Endothelial cell of umbilical vein (primary cell): ENCODE data around the gene TEX22.

Experiments used
- TF ChIP-seq, protein P1 (sequence below), 2 donors: IDR thresholded peaks; 1 replicate in 1 of 2; 2 replicates in 1 of 2; pipeline ENCODE4 v1.5.1; 2011; ENCODE audit warnings: low read length in 2 of 2, mild to moderate bottlenecking in 2 of 2, moderate library complexity in 2 of 2, control low read depth in 1 of 2, inconsistent platforms in 1 of 2, low read depth in 1 of 2; ENCODE audit not compliant: insufficient read depth in 1 of 2; ENCODE audit errors: extremely low read depth in 1 of 2
- TF ChIP-seq, protein P2 (sequence below): IDR thresholded peaks from 2 replicates; pipeline ENCODE4 v1.6.1; 2011; ENCODE audit not compliant: insufficient read depth, insufficient read length

DNA sequence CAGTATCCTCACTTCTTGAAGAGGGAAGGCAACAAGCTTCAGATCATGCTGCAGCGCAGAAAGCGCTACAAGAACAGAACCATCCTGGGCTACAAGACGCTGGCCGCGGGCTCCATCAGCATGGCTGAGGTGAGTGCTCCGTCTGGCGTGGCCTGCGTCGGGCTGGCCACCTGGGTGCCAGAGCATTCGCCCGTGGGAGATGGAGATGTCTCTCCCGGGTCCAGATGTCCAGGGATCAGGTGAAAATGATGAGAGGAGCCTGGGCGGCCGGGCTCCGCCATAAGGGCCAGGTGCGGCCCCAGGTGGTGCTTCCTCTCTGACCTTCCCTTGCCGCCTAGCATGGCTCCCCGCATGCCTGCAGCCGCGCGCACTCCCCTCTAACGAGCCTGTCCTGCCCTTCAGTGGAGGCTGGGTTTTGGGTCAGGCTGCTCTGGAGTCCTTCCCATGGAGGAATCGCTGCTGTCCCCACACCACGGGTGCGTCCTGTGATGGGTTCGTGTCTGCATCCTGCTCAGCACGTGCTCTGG, 43.2 kb upstream of the TEX22 start:
- TF ChIP-seq, protein P1, sequence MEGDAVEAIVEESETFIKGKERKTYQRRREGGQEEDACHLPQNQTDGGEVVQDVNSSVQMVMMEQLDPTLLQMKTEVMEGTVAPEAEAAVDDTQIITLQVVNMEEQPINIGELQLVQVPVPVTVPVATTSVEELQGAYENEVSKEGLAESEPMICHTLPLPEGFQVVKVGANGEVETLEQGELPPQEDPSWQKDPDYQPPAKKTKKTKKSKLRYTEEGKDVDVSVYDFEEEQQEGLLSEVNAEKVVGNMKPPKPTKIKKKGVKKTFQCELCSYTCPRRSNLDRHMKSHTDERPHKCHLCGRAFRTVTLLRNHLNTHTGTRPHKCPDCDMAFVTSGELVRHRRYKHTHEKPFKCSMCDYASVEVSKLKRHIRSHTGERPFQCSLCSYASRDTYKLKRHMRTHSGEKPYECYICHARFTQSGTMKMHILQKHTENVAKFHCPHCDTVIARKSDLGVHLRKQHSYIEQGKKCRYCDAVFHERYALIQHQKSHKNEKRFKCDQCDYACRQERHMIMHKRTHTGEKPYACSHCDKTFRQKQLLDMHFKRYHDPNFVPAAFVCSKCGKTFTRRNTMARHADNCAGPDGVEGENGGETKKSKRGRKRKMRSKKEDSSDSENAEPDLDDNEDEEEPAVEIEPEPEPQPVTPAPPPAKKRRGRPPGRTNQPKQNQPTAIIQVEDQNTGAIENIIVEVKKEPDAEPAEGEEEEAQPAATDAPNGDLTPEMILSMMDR (IDR thresholded peaks at IDR 0.05; ENCODE audit: extremely low read depth in 1 of 2, insufficient read depth in 1 of 2, low read depth in 1 of 2, low read length in 2 of 2), result no peak
- TF ChIP-seq, protein P2, sequence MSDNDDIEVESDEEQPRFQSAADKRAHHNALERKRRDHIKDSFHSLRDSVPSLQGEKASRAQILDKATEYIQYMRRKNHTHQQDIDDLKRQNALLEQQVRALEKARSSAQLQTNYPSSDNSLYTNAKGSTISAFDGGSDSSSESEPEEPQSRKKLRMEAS, result no peak
